Measurements from ENCODE around the gene UBE2E3.
"Not testable (repeated sequence)": the region's sequence is repeated elsewhere in the genome, so short reads cannot be mapped to it uniquely, and the experiment has no call there.

Gene UBE2E3

DNA sequence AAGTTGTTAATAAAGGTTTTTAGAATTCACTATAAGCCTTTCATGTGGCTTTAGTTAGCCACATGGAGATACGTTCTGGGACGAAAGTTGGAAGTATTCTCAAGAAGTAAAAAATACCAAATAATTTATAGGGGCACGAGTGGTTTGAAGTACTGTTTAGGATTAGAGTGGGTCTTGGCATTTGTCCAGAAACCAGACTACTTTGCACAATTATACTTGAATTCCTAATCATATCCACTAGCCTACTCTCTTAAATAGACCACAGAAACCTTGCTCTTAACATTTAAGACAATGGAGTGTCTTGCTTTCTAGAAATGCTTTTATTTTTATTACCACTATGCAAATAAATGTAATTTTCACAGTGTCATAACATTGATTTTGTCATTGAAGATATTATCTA lies 44.6 kb downstream of the UBE2E3 start:
- DNase-seq: no peak

DNA sequence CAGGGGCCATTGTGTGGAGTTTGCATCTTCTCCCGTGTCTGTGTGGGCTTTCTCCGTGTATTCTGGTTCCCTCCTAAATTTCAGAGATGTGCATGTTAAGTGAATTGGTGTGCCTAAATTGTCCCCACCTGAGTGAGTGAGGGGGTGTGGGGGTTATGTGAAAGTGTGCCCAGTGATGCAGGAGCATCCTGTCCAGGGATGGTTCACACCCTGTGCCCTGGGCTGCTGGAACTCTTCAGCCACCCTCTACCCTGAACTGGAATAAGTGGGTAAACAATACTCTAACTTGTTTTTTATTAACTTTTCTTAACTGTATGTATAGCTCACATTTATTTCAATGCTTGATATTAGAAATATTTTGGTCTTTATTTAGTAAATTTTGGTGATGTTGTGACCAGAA lies 56.0 kb downstream of the UBE2E3 start:
- DNase-seq: no peak

DNA sequence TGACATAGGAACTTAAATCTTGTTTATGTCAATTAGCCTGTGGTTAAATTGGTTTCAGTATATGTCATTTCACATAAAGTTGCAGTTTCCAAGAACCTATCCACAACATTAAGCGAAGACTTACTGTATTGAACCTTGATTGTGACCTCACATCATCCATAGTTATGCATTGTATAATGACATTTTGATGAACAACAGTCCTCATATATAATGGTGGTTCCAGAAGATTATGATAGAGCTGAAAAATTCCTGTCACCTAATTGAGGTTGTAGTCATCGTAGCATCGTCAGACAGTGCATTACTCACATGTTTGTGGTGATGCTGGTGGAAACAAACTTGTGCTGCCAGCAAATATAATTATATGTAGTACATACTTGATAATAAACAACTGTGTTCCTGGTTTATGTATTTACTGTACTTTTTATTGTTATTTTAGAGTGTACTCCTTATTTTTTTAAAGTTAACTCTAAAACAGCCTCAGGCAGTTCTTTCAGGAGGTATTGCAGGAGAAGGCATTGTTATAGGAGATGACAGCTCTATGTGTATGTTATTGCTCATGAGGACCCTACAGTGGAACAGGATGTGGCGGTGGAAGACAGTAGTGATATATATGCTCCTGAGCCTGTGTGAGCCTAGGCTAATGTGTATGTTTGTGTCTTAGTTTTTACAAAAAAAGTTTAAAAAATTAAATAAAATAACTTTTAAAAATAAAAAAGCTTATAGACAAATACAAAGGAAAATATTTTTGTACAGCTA lies 56.6 kb downstream of the UBE2E3 start:
- no peak for DNase-seq

DNA sequence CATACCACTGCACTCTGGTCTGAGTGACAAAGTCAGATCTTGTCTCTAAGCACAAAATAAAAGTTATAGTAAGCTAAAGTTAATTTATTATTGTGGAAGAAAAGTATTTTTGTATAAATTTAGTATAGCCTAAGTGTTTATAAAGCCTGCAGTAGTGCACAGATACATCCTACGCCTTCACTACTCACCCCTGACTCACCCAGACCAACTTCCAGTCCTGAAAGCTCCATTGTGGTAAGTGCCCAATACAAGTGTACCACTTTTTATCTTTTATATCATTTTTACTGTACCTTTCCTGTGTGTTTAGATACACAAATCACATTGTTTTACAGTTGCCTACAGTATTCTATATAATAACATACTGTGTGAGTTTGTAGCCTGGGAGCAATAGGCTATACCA lies 57.5 kb downstream of the UBE2E3 start:
- no peak for DNase-seq

DNA sequence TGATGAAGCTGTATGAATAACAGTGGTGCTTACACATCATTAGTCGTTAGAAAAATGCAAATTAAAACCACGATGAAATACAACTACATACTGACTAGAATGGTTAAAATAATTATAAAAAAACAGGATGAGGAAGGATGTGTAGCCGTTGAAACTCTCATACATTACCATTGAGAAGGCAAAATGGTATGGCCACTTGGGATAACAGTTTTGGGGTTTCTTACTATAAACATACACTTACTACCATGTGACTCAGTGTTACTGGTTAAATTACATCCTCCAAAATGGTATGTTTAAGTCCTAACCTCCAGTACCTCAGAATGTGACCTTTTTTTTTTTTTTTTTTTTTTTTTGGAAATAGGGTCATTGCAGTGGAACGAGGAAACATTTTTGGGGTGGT lies 58.4 kb downstream of the UBE2E3 start:
- DNase-seq: no peak

DNA sequence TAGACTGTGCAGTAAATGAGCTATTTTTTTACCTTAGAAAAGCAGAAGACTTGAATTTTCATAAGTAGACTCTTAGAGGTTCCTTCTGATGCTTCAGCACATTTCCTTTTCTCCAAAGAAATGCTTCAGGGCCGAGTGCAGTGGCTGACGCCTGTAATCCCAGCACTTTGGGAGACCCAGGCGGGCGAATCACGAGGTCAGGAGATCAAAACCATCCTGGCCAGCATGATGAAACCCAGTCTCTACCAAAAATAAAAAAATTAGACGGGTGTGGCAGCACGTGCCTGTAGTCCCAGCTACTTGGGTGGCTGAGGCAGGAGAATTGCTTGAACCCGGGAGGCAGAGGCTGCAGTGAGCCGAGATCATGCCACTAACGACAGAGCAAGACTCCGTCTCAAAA lies 60.4 kb downstream of the UBE2E3 start:
- not testable (repeated sequence) for DNase-seq

DNA sequence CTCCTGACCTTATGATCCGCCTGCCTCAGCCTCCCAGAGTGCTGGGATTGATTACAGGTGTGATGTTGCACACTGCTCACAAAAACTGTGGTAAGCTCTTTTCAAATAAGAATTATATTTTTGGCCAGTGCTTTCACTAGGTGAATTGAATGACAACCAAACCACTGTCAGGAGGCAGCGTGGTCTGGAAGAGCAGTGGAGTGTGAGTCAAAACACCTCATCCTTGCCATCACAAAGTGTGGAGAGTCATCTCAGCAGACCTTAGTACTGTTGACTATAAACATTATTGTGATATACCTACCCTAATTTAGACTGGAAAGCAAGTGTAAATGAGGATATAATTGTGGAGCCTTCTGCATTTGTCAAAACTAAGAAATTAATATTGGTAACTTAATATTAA lies 61.3 kb downstream of the UBE2E3 start:
- DNase-seq: no peak

DNA sequence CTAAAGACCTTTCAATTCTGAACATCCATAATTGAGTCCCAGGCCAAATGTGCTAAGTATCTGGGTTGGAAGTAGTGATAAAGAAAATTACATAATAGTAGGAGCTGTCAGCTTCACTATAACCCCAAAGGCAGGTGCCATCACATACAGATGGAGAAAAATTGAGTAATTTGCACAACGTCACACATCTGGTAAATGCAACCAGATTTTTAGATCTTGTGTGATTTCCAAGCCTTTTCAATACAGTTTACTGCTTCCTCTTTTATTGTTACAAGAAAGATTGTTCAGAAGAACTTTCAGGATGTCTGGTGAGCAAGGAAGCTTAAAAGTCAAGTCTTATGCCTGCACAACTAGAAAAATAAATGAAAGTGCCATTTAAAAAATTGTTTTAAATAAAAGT lies 62.3 kb downstream of the UBE2E3 start:
- DNase-seq: no peak

DNA sequence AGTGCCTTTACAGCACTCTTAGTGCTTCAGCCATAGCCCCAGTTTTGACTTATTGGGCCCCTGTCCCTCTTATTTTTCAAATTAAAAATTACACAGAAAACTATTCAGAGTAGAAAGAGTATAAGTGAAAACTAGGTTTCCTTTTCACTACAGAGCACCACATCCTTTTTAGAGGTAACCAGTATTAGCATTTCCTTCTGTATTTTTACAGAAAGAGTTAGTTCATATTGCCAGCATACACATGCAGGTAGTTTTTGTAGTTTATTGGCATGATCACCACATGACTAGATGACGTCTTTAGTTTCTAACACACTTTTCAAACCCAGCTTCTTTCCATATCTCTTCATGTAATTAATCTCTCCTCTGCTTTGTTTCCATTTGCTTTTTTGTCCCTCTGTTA lies 66.4 kb downstream of the UBE2E3 start:
- no peak for DNase-seq

DNA sequence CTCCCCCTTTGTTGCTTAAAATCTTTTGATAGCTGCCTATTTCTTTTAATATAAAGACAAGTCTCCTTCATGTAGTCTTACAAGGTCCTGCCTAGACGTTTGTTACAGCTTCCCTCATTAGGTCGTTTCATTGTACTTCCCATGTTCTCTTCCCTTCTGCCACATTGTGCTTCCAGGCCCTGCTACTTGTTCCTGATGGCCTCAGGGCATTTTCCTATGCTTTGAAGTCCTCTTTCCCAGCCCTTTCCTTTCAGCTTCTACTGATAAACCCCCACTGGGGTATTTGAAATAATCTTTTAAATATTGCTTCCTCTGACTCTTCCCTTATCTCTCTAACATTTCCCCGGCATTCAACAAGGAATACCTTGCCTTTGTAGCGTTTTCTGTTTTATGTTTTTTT lies 67.4 kb downstream of the UBE2E3 start:
- no peak for DNase-seq

DNA sequence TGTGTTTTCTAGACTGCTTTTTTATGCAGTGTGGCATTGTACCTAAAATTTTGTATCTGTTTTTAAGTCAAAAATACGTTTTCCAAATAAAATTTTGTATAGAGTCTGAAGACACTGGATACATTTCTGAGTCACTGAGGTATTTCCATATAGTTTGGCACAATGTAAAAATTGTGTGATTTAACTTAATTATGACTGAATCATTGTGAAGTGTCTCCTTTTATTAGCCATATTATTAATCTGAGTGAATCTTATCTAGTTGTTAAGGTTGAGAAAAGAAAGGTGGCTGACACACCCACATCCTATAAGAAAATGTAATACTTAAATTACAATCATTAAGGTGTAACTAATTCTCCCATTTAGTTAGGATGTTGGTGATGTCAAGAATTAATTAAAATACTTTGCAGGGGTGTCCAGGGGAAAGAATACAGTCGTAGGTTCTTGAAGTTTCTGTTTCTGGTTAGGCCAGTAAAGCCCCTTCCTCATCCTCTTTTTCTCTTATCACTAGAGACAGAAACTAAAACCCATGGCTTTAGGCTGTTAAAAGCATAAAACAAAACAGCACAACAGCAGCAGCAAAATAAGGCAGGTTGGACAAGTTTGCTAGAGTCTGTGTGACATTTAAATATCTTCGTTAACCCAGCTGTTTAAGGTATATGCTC lies 71.6 kb downstream of the UBE2E3 start:
- DNase-seq: no peak

DNA sequence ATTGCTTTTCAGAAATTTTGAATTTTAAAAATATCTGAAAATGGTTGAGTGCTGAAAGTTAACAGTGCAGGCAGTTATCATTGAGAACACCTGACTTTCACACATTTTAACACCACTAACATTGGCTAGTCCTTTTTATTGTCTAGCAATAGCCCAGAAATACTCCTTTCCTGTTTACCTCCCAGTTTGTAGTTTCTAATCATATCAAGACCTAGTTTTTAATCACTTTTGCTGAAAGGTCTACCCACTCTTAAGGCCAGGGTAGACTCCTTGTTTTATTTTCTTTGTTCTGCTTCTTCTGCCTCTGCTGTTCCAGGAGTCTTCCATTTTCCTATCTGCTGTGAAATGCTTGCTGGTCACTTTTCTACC lies 72.1 kb downstream of the UBE2E3 start:
- DNase-seq: no peak

DNA sequence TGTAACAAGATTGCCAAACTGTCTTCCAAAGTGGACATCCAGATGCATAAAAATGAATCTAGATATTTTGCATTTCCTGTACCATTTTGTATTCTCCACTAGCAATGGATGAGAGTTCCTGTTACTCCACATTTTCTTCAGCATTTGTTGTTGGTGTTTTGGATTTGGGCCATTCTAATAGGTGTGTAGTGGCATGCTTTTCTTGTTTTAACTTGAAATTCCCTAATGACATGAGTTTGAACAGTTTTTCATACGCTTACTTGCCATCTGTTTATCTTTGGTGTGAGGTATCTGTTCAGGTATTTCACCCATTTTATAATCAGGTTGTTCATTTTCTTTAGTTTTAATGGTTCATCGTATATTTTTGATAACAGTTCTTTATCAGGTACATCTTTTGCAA lies 73.9 kb downstream of the UBE2E3 start:
- no peak for DNase-seq

DNA sequence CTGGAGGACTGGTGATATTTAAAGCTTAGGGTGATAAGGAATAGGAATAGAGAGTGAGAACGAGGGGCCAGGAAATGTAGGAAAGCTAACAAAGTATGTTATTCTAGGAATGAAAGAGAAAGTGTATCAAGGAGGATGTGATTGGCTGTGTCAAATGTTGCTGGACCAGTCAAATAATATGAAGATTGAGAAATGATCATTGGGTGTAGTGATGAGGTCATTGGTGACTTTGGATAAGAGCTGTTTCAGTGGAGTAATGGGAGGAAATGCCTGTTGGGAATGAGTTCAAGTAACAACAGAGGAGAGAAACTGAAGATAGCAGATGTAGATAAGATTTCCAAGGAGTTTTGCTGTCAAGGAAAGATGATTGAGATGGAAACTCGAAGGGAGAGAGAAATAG lies 74.4 kb downstream of the UBE2E3 start:
- DNase-seq: no peak

DNA sequence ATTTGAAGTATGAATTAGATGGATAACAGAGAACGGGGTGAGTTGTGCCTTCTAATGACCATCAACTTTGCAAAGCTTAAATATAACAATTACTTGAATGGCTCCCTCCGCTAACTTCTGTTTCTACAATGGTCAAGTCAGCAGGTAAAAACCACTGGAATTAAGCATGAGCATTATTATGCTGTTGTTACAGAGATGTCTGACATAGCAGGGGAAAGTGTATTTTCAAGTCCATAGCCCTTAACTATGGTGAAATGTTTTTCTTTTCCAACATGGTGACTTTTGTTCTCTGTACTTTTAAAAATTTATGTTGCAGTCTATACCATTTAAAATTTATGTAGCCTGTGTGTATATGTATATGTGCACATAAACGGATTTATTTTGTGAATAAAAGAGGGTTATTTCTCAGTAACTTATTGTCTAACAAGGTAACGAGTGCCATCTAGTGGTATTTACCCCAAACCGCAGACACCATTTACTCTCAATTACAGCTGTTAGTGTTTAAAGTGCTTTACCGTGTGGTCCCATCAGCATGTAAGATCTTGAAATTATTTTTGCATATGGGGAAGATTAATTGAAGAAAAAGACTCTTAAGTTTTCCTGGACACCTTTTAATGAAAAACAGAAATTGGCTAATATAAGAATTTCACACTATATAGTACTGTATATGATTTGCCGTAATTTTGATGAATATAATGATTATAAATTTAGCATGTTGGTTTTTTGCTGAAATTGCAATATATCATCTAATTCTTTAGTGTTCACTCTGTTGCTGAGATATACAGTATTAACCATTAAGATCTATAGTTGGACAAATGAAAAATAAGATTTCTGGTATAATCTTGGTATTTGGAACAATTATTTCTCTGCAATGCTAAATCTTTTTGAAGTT lies 78.2 kb downstream of the UBE2E3 start:
- DNase-seq: no peak

DNA sequence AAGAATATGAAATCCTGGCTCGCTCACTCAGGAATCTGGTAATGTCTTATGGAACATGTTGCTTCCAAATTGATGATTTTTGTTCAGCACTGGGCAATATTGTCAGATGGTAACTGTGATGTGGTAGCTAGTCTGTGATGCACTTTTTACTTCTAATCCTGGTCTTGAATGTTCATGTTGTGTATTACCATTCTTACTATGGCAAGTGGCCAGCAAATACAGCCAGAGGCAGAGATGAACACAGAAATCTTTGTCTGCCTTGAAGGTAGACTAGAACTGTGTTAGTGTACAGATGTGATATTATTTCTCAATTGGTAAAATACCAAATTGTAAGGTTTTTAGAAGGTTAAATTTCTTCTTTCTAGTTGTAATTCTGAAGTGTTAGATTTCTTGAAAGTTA lies 83.3 kb downstream of the UBE2E3 start:
- DNase-seq: no peak

DNA sequence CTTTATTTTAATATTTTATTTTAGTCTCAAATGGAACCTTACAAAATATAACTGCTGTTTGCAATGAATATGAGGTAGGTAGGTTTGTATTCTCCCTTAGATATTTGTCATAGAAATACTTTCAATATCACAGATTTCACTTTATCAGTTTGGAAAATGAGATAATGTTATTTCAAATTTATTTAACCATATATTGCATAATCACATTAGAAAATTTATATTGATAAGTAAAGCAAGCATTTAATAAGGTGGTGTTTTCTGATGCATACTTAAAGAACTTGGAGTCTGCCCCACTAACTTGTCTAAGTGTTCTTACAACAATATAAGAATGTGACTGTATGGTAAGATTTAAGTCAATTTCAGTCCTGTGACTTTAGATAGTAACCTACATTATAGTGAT lies 85.1 kb downstream of the UBE2E3 start:
- no peak for DNase-seq

DNA sequence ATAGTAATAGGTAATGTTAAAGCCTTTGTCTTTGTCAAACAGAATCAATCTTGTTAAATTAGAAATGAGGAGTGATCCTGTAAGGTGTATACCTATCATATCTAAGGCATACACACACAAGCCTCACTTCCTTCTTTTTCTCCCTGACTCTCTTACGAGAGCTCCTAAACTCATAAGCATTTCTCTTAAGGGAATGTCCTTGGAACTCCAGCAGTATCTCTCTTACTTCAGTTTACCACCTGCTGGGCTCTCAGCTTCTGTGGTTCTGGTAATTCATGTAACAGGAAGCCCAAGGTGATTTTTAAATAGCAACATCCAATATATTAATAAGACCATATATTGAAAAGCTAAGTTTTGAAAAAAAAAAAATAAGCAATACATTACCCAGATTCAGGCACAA lies 85.9 kb downstream of the UBE2E3 start:
- no peak for DNase-seq

DNA sequence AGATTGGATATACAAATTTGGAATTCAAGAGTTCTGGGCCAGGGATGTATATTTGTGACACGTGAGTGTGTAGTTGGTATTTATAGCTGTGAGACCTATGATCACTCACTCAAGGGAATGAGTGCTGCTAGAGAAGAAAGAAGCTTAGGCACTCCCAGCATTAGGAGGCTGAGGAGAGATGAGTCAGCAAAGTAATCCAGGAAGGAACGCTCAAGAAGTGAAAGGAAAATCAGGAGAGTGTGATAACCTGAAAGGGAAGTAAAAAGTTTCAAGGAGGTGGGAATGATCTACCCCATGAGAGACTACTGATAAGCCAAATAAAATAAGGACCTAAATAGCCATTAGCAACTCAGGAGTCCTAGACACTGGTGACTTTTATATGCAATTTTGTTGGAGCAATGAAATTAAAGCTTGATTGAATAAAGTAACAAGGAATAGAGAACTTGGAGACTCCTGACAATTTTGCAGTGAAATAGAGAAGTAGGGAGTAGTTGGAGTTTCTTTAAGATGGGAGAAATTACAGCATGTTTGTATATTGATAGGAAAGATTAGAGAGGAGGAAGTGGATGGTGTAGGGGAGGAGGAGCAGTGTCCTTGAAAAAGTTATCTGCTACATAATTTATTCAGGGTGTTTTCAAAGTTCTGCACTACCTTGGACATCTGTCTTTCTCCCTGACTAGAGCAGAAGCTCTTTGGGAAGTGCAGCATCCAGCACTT lies 89.9 kb downstream of the UBE2E3 start:
- no peak for DNase-seq

DNA sequence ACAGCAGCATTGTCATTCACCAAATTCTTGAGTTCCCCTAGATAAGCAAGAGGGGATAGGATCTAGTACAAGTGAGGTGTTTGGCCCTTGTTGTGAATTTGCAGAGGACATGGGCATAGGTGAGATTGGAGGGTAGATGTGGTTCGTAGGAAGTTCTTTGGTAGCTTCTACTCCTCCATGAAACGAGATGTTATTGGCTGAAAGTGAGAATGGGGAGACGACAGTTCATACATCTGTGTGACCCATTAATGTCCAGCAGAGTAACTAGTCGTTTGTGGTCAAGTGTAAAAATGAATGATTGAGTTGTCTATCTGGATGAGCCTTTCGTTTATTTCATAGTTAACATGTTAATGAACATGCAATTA lies 90.4 kb downstream of the UBE2E3 start:
- DNase-seq: no peak

DNA sequence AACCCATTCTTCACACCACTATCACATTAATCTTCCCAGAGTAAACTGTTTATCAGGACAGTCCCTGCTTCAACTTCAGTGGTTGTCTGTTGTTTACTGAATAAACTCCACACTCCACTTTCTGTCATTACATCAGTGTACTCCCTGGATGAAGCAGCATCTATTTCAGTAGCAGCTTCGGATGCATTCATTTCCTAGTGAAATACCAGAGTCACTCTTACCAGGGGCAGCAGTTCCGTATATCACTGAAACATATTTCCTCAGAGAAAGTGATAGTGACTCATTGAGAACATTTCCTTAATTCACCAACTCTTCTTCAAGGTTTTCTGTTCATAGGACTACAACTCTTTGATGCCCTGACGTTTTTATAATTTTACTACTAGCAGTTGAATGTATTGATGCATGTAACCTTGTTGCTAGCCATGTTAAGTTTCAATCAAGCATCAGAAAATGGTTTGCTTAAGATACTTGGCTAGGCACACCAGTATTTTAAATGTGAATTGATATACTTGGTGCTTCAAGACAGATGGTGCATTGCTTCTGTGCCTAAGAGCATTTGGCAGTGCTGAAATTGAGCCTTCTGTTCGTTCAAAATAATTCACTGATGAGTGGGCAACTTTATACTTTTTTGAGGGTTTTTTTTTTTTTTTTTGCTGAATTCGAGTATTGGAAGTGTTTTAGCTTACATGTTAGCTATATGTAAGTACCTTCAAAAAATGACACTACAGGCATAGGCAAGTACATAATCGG lies 92.3 kb downstream of the UBE2E3 start:
- DNase-seq: no peak

All from hypothalamus (tissue), 51 donors.